Ishikawa (cell line): Measurements from ENCODE around the gene PRR20B.
"Not testable (repeated sequence)": the region's sequence is repeated elsewhere in the genome, so short reads cannot be mapped to it uniquely, and the experiment has no call there.

Experiments
- CEBPB ChIP-seq: IDR thresholded peaks from 2 replicates; pipeline ENCODE4 v1.6.1; 2012
- CREB1 ChIP-seq: IDR thresholded peaks from 2 replicates; pipeline ENCODE4 v1.6.1; 2012; ENCODE audit warnings: low read depth
- EGR1 ChIP-seq: IDR thresholded peaks from 2 replicates; pipeline ENCODE4 v1.6.1; 2012
- EP300 ChIP-seq: IDR thresholded peaks from 2 replicates; pipeline ENCODE4 v1.6.1; 2012; ENCODE audit warnings: borderline replicate concordance
- FOXM1 ChIP-seq: IDR thresholded peaks from 2 replicates; pipeline ENCODE4 v1.6.1; 2012; ENCODE audit warnings: low read depth, borderline replicate concordance
- NFIC ChIP-seq: IDR thresholded peaks from 2 replicates; pipeline ENCODE4 v1.6.1; 2012
- RAD21 ChIP-seq: IDR thresholded peaks from 2 replicates; pipeline ENCODE4 v1.6.1; 2012; ENCODE audit warnings: low read depth
- TAF1 ChIP-seq: IDR thresholded peaks from 2 replicates; pipeline ENCODE4 v1.6.1; 2012; ENCODE audit warnings: low read depth, mild to moderate bottlenecking
- TCF12 ChIP-seq: IDR thresholded peaks from 2 replicates; pipeline ENCODE4 v1.6.1; 2012; ENCODE audit warnings: low read depth
- TEAD4 ChIP-seq: IDR thresholded peaks from 2 replicates; pipeline ENCODE4 v1.6.1; 2012
- YY1 ChIP-seq: IDR thresholded peaks from 2 replicates; pipeline ENCODE4 v1.6.1; 2012; ENCODE audit warnings: low read depth
- ZBTB7A ChIP-seq: IDR thresholded peaks from 2 replicates; pipeline ENCODE4 v1.6.1; 2012; ENCODE audit warnings: low read depth
- TF ChIP-seq, protein P1 (sequence below): IDR thresholded peaks from 2 replicates; pipeline ENCODE4 v1.6.1; 2012
- TF ChIP-seq, protein P2 (sequence below): IDR thresholded peaks from 2 replicates; pipeline ENCODE4 v1.6.1; 2012
- TF ChIP-seq, protein P3 (sequence below): IDR thresholded peaks from 2 replicates; pipeline ENCODE4 v1.6.1; 2012; ENCODE audit warnings: low read depth, mild to moderate bottlenecking

Gene PRR20B

DNA sequence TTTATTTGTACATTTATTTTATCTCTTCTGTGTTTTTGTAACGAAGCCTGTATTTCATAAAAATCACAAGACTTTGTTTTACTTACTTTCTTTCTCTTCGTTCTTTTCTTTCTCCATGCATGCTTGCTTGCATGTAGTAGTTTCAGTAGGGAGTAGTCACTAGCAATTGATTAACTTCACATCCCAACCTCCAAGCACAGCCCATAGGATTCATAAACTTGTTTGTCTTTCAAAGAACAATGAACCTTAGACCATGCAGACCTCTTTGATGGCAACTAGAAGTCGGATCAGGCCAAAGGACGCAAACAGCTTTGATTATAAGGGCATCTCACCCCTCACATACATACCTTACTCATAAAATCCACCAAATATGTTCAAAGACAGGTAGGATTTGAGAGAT lies 9.7 kb upstream of the PRR20B start:
- TF ChIP-seq, protein P1, sequence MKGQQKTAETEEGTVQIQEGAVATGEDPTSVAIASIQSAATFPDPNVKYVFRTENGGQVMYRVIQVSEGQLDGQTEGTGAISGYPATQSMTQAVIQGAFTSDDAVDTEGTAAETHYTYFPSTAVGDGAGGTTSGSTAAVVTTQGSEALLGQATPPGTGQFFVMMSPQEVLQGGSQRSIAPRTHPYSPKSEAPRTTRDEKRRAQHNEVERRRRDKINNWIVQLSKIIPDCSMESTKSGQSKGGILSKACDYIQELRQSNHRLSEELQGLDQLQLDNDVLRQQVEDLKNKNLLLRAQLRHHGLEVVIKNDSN = no peak
- TF ChIP-seq NFIC = no peak
- TF ChIP-seq TAF1 = no peak

DNA sequence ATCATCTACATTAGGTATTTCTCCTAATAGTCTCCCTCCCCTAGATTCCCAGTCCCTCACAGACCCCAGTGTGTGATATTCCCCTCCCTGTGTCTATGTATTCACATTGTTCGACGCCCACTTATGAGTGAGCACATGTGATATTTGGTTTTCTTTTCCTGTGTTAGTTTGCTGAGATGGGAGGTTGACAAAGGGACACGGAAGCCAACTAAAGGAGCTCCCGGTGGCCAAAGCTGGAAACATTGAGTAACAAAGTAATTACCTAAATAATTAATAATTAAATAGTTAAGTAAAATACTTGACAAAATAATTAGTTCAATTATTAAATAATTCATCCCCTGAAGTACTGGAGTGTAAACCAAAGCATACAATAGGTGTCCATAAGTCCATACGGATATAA lies 8.3 kb upstream of the PRR20B start:
- TF ChIP-seq, protein P1 = no peak
- TF ChIP-seq EGR1 (no peak), CEBPB (no peak), ZBTB7A (no peak), NFIC (no peak), TEAD4 (no peak), CREB1 (no peak), RAD21 (no peak)
- TF ChIP-seq, protein P2, sequence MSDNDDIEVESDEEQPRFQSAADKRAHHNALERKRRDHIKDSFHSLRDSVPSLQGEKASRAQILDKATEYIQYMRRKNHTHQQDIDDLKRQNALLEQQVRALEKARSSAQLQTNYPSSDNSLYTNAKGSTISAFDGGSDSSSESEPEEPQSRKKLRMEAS = no peak

DNA sequence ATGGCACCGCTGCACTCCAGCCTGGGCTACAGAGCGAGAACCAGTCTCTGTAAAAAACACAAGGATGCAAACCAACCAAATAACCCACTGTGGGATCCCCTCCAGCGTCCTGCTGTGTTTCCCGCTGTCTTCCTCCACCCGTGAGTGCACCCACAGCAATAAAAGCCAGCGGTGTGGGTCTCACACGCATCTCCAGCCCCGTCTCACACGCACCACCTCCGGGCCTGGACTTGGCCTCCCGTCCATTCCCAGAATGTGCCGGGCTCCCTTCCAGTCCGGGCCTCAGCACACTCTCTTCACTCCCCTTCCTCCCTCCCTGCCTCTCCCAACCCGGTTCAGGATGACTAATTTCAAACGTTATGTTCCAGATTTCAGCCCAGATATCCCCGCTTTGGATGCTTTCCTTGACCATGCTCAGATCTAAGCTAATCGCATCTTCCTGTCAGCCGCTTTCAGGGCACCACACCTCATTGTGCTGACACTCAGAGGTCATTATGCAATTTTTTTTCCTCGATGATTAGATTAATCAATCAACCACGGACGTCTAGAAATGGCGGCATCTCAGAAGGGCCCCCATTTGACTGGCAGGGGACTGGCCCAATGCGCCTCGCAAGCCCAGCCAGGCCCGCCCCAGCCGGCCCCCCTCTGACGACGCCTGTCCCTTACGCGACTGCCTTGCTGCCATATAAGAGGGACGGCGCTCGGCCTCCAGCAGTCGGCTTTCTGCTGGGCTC lies 6.9 kb upstream of the PRR20B start, which contains the start of gene PRR20A:
Gene PRR20A (plus strand): TSS at position 684 of the 734 bp plus-strand sequence. CDS start 387 bp downstream, outside the sequence.
- TF ChIP-seq NFIC, ZBTB7A, EGR1: not testable (repeated sequence)

DNA sequence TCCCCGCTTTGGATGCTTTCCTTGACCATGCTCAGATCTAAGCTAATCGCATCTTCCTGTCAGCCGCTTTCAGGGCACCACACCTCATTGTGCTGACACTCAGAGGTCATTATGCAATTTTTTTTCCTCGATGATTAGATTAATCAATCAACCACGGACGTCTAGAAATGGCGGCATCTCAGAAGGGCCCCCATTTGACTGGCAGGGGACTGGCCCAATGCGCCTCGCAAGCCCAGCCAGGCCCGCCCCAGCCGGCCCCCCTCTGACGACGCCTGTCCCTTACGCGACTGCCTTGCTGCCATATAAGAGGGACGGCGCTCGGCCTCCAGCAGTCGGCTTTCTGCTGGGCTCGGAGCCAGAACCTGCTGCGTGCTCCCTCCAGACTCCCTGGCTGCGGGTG lies 6.5 kb downstream of the PRR20B start, which contains the start of gene PRR20C:
Gene PRR20C (plus strand): TSS at position 301 of the 400 bp plus-strand sequence. CDS start 387 bp downstream, outside the sequence.
- not testable (repeated sequence) for TF ChIP-seq FOXM1, CREB1
- TF ChIP-seq, protein P2 = not testable (repeated sequence)

DNA sequence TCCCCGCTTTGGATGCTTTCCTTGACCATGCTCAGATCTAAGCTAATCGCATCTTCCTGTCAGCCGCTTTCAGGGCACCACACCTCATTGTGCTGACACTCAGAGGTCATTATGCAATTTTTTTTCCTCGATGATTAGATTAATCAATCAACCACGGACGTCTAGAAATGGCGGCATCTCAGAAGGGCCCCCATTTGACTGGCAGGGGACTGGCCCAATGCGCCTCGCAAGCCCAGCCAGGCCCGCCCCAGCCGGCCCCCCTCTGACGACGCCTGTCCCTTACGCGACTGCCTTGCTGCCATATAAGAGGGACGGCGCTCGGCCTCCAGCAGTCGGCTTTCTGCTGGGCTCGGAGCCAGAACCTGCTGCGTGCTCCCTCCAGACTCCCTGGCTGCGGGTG lies 13.0 kb downstream of the PRR20B start, which contains the start of gene PRR20D:
Gene PRR20D (plus strand): TSS at position 301 of the 400 bp plus-strand sequence. CDS start 387 bp downstream, outside the sequence.
- TF ChIP-seq, protein P3, sequence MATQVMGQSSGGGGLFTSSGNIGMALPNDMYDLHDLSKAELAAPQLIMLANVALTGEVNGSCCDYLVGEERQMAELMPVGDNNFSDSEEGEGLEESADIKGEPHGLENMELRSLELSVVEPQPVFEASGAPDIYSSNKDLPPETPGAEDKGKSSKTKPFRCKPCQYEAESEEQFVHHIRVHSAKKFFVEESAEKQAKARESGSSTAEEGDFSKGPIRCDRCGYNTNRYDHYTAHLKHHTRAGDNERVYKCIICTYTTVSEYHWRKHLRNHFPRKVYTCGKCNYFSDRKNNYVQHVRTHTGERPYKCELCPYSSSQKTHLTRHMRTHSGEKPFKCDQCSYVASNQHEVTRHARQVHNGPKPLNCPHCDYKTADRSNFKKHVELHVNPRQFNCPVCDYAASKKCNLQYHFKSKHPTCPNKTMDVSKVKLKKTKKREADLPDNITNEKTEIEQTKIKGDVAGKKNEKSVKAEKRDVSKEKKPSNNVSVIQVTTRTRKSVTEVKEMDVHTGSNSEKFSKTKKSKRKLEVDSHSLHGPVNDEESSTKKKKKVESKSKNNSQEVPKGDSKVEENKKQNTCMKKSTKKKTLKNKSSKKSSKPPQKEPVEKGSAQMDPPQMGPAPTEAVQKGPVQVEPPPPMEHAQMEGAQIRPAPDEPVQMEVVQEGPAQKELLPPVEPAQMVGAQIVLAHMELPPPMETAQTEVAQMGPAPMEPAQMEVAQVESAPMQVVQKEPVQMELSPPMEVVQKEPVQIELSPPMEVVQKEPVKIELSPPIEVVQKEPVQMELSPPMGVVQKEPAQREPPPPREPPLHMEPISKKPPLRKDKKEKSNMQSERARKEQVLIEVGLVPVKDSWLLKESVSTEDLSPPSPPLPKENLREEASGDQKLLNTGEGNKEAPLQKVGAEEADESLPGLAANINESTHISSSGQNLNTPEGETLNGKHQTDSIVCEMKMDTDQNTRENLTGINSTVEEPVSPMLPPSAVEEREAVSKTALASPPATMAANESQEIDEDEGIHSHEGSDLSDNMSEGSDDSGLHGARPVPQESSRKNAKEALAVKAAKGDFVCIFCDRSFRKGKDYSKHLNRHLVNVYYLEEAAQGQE = not testable (repeated sequence)
- TF ChIP-seq EP300, YY1: not testable (repeated sequence)

DNA sequence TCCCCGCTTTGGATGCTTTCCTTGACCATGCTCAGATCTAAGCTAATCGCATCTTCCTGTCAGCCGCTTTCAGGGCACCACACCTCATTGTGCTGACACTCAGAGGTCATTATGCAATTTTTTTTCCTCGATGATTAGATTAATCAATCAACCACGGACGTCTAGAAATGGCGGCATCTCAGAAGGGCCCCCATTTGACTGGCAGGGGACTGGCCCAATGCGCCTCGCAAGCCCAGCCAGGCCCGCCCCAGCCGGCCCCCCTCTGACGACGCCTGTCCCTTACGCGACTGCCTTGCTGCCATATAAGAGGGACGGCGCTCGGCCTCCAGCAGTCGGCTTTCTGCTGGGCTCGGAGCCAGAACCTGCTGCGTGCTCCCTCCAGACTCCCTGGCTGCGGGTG lies 19.6 kb downstream of the PRR20B start, which contains the start of gene PRR20E:
Gene PRR20E (plus strand): TSS at position 301 of the 400 bp plus-strand sequence. CDS start 387 bp downstream, outside the sequence.
- not testable (repeated sequence) for TF ChIP-seq CEBPB, ZBTB7A, EP300

DNA sequence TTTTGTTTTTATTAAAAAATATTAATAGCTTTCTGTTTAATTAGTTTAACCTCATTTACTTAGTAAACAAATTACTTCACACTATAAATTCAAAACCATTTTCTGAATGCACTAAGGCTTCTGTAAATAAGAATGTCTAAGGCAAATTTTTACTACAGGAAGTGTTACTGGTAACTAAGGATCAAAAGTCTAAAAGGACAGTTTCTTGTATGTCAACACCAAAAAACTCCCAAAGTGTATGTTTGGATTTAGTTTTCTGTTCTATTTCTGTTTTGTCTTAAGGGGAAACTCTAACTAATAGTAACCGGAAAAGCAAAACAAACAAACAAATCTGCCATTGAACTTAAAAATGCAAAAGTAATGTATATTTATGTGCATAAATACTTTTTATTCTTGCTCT lies 44.4 kb downstream of the PRR20B start:
- no peak for TF ChIP-seq CREB1
- no peak for TF ChIP-seq TCF12
- no peak for TF ChIP-seq RAD21
- TF ChIP-seq EP300 = no peak
